K562 (cell line): ENCODE results near the gene DRC1. TPM values are rescaled to one million over a fixed set of nuclear protein-coding genes. Genes with fewer than 3 reads are reported as not detected.
A peak's percentile ranks its signal among the peaks of the same experiment; 100 is the strongest.

Source experiments
- ATAC-seq: fragments of 200-7000 bp; cut with Tn5 transposase; 3 replicates; pipeline ENCODE4 v1.9.1; 2020; ENCODE audit warnings: moderate library complexity
- BruUV-seq: library from RNA; stranded (reverse); fragments of 400-500 nt; replicated peaks from 2 replicates; lab custom pipeline; 2021; lab: Mats Ljungman, UMichigan
- CTCF ChIA-PET: fragments of 300-600 bp; formaldehyde crosslinking; extraction: SDS; loops from one replicate; lab custom pipeline; 2021; ENCODE audit warnings: low intra/inter-chr PET ratio; lab: Yijun Ruan, JAX
- POLR2A ChIA-PET: fragments of 300-600, 350-650 bp; sonication (Branson Sonifier 250); formaldehyde crosslinking; extraction: SDS; loops from one replicate; lab custom pipeline; 2021; ENCODE audit warnings: antibody characterized with exemption, inconsistent platforms; lab: Yijun Ruan, JAX
- DNase-seq, 4 experiments: peaks; one replicate each; pipeline versions ENCODE4 v3.0.0 to v3.0.0-alpha.2; 2011 to 2018; ENCODE audit warnings: low spot score in 3 of 4, mixed read lengths in 3 of 4; ENCODE audit errors: extremely low read depth in 1 of 4
- FAIRE-seq: peaks from 2 replicates; lab custom pipeline; 2011; peaks lifted over from hg19 to GRCh38; lab: Jason Lieb, UNC
- H2AFZ ChIP-seq: 2 replicates; pipeline ENCODE4 v1.6.0; 2011; ENCODE audit warnings: low read depth, low read length, control low read depth, inconsistent platforms
- H3K27ac ChIP-seq: fragments of 200-600 bp; 3 replicates; pipeline ENCODE4 v1.8.0; 2011; ENCODE audit warnings: low read depth, mild to moderate bottlenecking, control low read depth, inconsistent platforms, low read length, moderate library complexity, mixed read lengths; ENCODE audit errors: extremely low read depth
- H3K27me3 ChIP-seq, 2 experiments: fragments of 300-600 bp in 1 of 2; 2 replicates in 1 of 2; 3 replicates in 1 of 2; pipeline versions ENCODE4 v1.6.0 to v1.8.0; 2011; ENCODE audit warnings: inconsistent platforms in 2 of 2, low read length in 2 of 2, mild to moderate bottlenecking in 1 of 2, mixed read lengths in 1 of 2, moderate library complexity in 1 of 2; ENCODE audit not compliant: control insufficient read depth in 2 of 2, insufficient read depth in 2 of 2
- H3K36me3 ChIP-seq: fragments of 300-600 bp; 3 replicates; pipeline ENCODE4 v1.8.0; 2011; ENCODE audit warnings: mild to moderate bottlenecking, low read length, inconsistent platforms; ENCODE audit not compliant: control insufficient read depth, insufficient read depth
- H3K4me1 ChIP-seq, 2 experiments: fragments of 200-600 bp in 1 of 2; replicated peaks in 1 of 2; 2 replicates in 1 of 2; 3 replicates in 1 of 2; pipeline versions ENCODE4 v1.5.1 to v1.8.0; 2011; ENCODE audit warnings: inconsistent platforms in 2 of 2, low read length in 2 of 2, mild to moderate bottlenecking in 1 of 2, mixed read lengths in 1 of 2, moderate library complexity in 1 of 2; ENCODE audit not compliant: control insufficient read depth in 2 of 2, insufficient read depth in 2 of 2
- H3K4me2 ChIP-seq: 2 replicates; pipeline ENCODE4 v1.6.1; 2011; ENCODE audit warnings: low read length, control low read depth, inconsistent platforms, mixed read lengths; ENCODE audit not compliant: insufficient read depth
- H3K4me3 ChIP-seq: fragments of 200-600 bp; sonication (generic), shearing (Covaris generic); 2 replicates; pipeline ENCODE4 v1.5.1; 2016; ENCODE audit warnings: control low read depth, inconsistent platforms
- H3K79me2 ChIP-seq: fragments of 200-600 bp; 3 replicates; pipeline ENCODE4 v1.8.0; 2011; ENCODE audit warnings: low read length, inconsistent platforms; ENCODE audit not compliant: control insufficient read depth, insufficient read depth
- H3K9ac ChIP-seq, 2 experiments: 2 replicates each; pipeline versions ENCODE4 v1.6.0 to v1.6.1; 2011; ENCODE audit warnings: low read depth in 2 of 2, low read length in 2 of 2, control low read depth in 1 of 2, inconsistent platforms in 1 of 2, mild to moderate bottlenecking in 1 of 2, mixed read lengths in 1 of 2; ENCODE audit not compliant: insufficient read depth in 1 of 2
- H3K9me1 ChIP-seq: one replicate; pipeline ENCODE4 v1.6.0; 2011; ENCODE audit warnings: inconsistent platforms, mild to moderate bottlenecking, low read length, moderate library complexity; ENCODE audit not compliant: control insufficient read depth, insufficient read depth
- H3K9me3 ChIP-seq: replicated peaks from 2 replicates; pipeline ENCODE4 v1.5.1; 2011; ENCODE audit warnings: low read depth, low read length, inconsistent platforms; ENCODE audit not compliant: control insufficient read depth, insufficient read depth
- H4K20me1 ChIP-seq: replicated peaks from 2 replicates; pipeline ENCODE4 v1.6.1; 2011; ENCODE audit warnings: low read length, inconsistent platforms, mixed read lengths; ENCODE audit not compliant: control insufficient read depth, insufficient read depth
- FOXJ3 ChIP-seq: sonication (generic); formaldehyde crosslinking; IDR thresholded peaks from 2 replicates; pipeline ENCODE4 v1.4.0; 2020; ENCODE audit warnings: mild to moderate bottlenecking, missing genetic modification reagents
- PHB2 ChIP-seq: fragments of 450-650 bp; IDR thresholded peaks from 2 replicates; pipeline ENCODE4 v1.6.1; 2017; ENCODE audit warnings: low read depth
- SIX5 ChIP-seq, 2 experiments: IDR thresholded peaks; 2 replicates each; pipeline ENCODE4 v1.6.1; 2011; ENCODE audit warnings: low read length in 2 of 2, borderline replicate concordance in 1 of 2, low read depth in 1 of 2, mild to moderate bottlenecking in 1 of 2, moderate library complexity in 1 of 2; ENCODE audit not compliant: insufficient read depth in 1 of 2
- STAT5B ChIP-seq: fragments of 250-450 bp; sonication (Bioruptor Pico); IDR thresholded peaks from 2 replicates; pipeline ENCODE4 v1.8.0; 2021; ENCODE audit warnings: mild to moderate bottlenecking, inconsistent platforms
- ZC3H11A ChIP-seq: IDR thresholded peaks from 2 replicates; pipeline ENCODE4 v1.6.1; 2012; ENCODE audit warnings: low read depth, low read length, improper control_type of control experiment
- ZNF41 ChIP-seq: fragments of 250-450 bp; sonication (Bioruptor Pico); conservative IDR thresholded peaks from 2 replicates; pipeline ENCODE4 v1.4.0; 2020; ENCODE audit warnings: mild to moderate bottlenecking
- WGBS: fragments of 100-300 bp; shearing (Covaris generic); methylation state at CpG from one replicate; pipeline ENCODE4 v1.1.6; 2016; ENCODE audit warnings: low coverage, mixed read lengths; ENCODE audit not compliant: insufficient coverage; ENCODE audit errors: missing lambda C conversion rate; 5-methylcytosine and 5-hydroxymethylcytosine counted together
- in situ Hi-C: fragments of 300-500 bp; cut with MboI; formaldehyde crosslinking; loops from 4 replicates; pipeline ENCODE4 v1.15.0; 2018; ENCODE audit warnings: inconsistent platforms, mixed read lengths
- intact Hi-C: fragments of 100-400 bp; cut with micrococcal nuclease; formaldehyde crosslinking; loops from 2 replicates; pipeline ENCODE4 v1.14.2; 2022
- polyA plus RNA-seq, 8 experiments: library from polyadenylated mRNA; depleted of rRNA in 4 of 8; stranded (reverse) in 5 of 8; unstranded in 3 of 8; fragments of >200 nt; fragmentation: Nextera tagmentation in 2 of 8; fragmentation: Illumina TruSeq in 1 of 8; extraction: Ambion mirVana in 2 of 8; extraction: Trizol in 1 of 8; gene quantifications; 2 replicates each; pipeline versions ENCODE4 v1.2.1 to v1.2.3, GENCODE V29; 2011 to 2014; ENCODE audit warnings: inconsistent platforms in 1 of 8, missing spikeins in 1 of 8
- total RNA-seq, 7 experiments: library from RNA; depleted of rRNA in 6 of 7; stranded (reverse); fragments of >200 nt in 6 of 7; fragmentation: Illumina TruSeq in 2 of 7; extraction: Trizol in 2 of 7; gene quantifications; 2 replicates each; pipeline versions ENCODE4 v1.2.1 to v1.2.3, GENCODE V29; 2011 to 2021; ENCODE audit warnings: low replicate concordance in 1 of 7

Gene DRC1
- total and polyA plus RNA-seq, 9 of the 15 experiments (the other 6 are each of a cell fraction or from before 2014, with no cell fraction given) = 0.07 to 0.10 TPM; not detected in 7

DNA sequence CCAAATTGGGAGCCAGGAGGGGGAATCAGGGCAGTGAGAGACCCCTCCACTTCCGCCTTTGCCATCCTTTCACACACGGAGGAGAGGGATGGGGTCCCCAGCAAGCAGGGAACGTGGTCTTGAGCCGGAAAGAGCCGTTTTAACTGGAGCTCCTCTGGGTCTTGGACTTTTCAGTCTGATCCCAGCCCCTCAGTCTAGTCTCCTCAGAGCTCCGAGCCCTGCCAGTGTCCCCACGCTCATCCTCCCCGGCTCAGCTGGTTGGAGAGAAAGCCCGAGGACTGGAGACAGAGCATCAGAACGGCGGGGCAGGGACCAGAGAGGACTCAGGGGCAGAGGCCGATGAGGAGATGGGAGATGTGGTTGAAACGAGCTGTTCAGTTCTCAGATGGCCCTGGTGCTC lies 102.3 kb downstream of the DRC1 start:
- Histone ChIP-seq H3K27me3 (peaks cover 7 to 27% of the 10 kb centered on the region in 2 experiments; a peak in 4 of 5 replicates), H3K9ac (peak overlapping the region; percentile 48 to 85), H3K27ac (no peak overlapping the region), H4K20me1 (no peaks in the 10 kb centered on the region), H2AFZ (peak overlapping the region; percentile 96), H3K4me3 (peak overlapping the region; percentile 44), H3K79me2 (no peaks in the 10 kb centered on the region), H3K4me1 (peaks cover 0 to 13% of the 10 kb centered on the region in 2 experiments; a peak in 3 of 5 replicates), H3K36me3 (no peaks in the 10 kb centered on the region), H3K4me2 (peak overlapping the region; percentile 77), H3K9me3 (no peaks in the 10 kb centered on the region), H3K9me1 (no peaks in the 10 kb centered on the region)
- intact Hi-C loops (loop anchor here (10.0 kb wide), 1 partner anchor 241 kb away; no protein-coding TSS in a partner anchor), in situ Hi-C loops (no loop called here)
- DNase-seq (no peak), ATAC-seq (no peak), FAIRE-seq (peak; percentile 35)
- WGBS = 28% methylated on average over 11 of the region's 13 CpGs
- CTCF ChIA-PET = interaction anchor here (1.4 kb wide), 1 partner anchor 73 kb away, joined by 3 read pairs; no protein-coding TSS in a partner anchor
- BruUV-seq = no TSS peak
- POLR2A ChIA-PET = interaction anchor here (0.6 kb wide), 2 partner anchors 347 to 537 kb away, joined by 4 read pairs; no protein-coding TSS in a partner anchor
- TF ChIP-seq STAT5B (no peak), FOXJ3 (no peak), PHB2 (no peak), SIX5 (IDR thresholded peaks at IDR 0.05; ENCODE audit: borderline replicate concordance in 1 of 2, insufficient read depth in 1 of 2, low read depth in 1 of 2, low read length in 2 of 2) (no peak), ZNF41 (CRISPR knock-in tag) (no peak), ZC3H11A (no peak)
